Inflammatory macrophage (primary cell): ENCODE measurements around the gene PGS1.

Source experiments
- DNase-seq, 2 donors: peaks; one replicate each; pipeline ENCODE4 v3.0.0-alpha.2; 2020 to 2022

Gene PGS1

DNA sequence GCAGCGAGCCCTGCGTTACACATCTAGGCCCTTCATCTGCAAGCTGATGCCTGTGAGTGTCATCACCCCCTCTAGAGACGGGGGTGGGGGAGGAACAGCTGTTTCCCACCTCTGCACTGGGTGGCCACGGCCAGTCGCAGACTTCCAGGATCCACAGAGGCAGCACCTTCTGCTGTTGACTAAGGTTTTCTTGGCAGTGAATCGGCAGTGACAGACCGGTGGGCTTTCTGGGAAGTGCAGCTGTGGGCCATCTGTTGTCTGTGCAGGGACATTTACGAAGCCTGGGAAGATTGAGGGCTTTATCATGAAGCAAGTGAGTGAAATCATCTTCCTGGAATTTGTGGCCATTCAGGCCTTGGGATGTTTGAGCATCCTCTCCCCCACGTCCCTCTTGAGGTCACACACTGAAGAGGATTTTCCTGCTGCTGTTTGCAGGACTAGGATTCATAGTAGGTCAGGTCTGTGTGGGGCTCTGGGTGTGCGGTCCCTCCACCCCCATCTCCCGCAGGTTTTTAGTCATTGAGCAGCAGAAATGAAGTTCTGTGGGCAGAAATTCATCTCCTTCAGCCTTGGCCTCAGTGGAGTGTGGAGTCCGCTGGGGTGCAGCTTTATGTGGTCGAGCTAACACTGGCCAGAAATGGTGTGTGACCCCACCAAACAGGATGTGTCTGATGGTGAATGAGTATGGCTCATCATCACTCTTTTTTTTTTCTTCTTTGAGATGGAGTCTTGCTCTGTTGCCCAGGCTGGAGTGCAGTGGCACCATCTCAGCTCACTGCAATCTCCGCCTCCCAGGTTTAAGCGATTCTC lies 12.0 kb downstream of the PGS1 start:
- DNase-seq: peak in 1 of 2 donors; percentile 55

DNA sequence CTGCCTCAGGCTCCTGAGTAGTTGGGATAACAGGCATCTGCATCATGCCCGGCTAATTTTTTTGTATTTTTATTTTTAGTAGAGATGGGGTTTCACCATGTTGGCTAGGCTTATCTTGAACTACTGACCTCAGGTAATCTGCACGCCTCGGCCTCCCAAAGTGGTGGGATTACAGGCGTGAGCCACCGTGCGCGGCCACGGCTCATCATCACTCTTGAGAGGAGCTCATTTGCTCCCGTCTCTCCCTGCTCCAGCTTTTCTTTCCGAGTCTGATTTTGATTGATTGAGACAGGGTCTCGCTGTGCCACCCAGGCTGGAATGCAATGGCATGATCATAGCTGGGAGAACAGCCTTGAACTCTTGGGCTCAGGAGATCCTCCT lies 12.6 kb downstream of the PGS1 start:
- no peak for DNase-seq

GRCh38 chr17:78391843-78392242 lies 13.4 kb downstream of the PGS1 start:
- DNase-seq: no peak

- DNase-seq: no peak
These were observed 13.8 kb downstream of the PGS1 start for GRCh38 chr17:78392295-78392694.

DNA sequence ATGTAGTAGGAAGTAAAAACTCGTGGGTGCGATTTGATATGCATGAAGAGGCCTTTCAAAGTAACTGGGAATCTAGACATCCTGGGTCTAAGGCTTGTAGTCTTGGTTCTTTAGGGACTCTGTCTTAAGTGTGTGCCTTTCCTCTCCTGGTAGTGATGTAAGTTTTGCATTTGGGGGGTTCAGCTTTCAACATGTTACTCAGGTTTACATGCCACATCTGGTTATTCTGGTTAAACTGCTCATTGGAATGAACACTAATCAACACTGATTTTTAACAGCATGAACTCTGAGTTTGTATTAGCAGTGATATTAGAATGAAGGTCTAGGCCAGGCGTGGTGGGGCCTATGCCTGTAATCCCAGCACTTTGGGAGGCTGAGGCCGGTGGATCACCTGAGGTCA lies 15.1 kb downstream of the PGS1 start:
- no peak for DNase-seq

- no peak for DNase-seq
These were observed 15.8 kb downstream of the PGS1 start for GRCh38 chr17:78394209-78394608.

DNA sequence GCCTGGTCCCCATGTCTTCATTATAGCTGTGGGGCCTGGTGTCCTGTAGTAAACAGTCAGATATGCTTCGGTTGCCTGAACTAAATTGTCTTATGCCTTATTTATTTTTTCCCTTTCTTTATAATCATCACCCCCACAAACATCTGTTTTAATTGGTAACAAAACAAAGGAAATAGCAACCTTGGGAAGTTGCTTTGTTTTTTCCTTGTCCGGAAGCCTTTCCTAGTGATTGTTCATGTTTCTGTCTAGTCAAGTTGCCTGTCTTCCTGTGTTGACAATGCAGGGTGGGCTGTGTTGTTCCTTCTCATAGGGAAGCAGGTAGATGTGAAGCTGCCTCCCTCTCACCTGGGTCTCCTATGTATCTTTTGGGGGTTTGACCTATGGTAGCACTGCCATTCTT lies 16.7 kb downstream of the PGS1 start:
- no peak for DNase-seq

DNA sequence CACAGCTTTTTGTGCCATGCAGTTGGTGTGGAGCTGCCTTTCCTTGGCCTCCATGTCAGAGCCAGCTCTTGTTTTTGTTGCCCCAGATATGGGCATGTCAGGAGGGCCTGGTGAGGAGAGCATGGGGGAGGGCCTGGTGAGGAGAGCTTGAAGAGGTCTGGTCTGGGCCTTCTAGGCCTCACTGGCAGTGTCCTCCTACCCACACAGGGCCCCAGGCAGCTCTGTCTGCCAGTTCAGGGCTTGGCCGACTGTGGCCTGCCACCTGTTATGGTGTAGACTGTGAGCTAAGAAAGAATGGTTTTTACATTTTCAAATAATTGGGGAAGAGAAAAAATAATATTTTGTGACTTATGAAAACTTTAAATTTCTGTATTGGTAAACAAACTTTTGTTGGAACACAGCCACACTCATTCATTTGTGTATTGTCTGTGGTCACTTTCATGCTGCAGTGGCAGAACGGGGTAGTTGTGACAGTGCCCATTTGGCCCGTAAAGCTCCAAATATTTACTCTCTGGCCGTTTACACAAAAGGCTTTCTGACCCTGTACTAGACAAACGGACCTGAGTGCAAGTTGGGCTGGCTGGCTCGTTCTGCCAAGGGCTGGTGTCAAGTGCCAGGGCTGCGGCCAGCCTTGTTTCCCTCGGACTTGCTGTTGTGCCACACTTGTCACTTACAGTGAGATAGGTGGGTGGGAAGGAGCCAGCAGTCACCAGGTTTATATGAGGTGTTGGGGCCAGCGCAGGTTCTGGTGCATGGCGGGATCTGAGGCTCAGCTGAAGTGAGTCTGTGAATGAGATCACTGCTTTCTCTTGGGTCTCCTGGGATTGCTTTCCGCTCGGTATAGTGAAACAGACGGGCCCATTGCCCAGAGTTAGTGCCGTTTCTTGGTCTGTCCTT lies 18.2 kb downstream of the PGS1 start:
- DNase-seq: no peak

- no peak for DNase-seq
These were observed 19.2 kb downstream of the PGS1 start for GRCh38 chr17:78397681-78398101.

DNA sequence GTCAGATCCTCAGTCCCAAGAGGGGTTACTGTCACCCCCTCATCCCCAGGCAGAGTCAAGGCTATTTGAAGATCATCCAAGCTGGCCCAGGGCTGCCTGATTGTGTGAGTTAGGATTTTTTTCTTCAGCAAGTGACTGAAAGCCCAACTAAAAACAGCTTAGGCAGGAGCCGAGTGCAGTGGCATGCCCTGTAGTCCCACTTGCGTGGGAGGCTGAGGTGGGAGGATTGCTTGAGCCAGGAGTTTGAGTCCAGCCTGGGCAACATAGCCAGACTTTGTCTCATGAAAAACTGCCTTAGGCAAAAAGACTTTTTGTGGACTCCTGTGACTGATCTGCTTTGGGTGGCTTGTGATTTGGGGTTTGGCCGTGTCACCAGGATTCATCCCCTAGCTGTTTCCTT lies 19.9 kb downstream of the PGS1 start:
- peak in 1 of 2 donors; percentile 48 for DNase-seq

GRCh38 chr17:78399028-78399692 lies 20.7 kb downstream of the PGS1 start:
- no peak for DNase-seq

DNA sequence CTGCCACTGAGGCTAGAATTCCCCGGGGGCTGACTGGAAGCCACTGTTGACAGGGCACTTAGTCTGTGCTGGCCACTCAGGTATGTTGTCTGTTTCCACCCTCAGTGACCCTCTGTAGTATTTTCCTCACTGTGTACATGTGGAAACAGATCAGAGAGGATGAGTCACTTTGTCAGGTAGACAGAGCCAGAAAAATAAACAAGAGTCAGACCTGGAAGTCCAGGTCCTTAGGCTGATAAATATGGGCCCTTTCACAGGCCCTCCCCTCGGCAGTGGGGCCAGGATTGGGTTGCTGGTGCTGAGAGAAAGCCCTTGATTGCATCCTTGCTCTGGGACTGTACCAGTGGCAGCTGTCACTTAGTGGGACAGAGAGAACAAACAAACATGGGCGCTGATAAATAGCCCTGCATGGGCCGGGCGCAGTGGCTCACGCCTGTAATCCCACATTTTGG lies 21.3 kb downstream of the PGS1 start:
- no peak for DNase-seq

- peak in 1 of 2 donors; percentile 49 for DNase-seq
These were observed 22.3 kb downstream of the PGS1 start for GRCh38 chr17:78400581-78401240.

DNA sequence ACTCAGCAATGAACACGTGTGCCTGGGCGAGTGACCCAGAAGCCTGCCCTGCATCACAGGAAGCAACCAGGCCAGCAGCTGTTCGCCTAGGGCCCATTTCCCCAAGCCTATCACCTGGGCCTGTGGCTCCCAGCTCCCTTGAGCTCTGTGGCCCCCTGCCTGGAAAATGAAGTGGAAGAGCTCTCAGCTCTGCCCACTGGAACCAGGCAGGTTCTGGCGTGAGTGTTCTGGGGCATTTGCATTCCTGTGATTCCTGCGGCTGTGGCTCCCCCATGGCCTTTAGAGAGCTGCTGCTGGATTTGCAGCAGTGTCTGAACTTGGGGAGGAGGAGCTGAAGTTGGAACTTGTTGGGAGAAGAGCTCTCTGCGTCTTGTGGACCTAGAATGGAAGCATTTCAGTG lies 22.8 kb downstream of the PGS1 start:
- DNase-seq: no peak

DNA sequence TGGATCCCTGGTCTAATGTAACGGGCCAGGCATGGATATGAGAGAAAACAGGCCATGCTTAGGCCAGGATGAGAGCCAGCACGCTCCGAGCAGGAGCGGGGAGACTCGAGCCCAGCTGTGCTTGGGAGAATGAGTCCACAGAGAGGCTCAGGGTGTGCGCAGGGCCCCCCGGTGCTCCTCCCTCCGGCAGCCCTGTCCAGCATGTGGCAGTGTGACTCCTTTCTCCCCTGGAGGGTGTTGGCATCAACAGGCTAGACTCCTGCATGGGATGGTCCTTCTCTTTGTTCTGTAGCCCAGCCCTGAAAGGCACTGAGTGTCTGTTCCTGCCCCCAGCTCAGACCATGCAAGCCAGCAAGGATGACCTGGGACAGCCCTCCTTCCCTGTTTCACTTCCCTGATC lies 23.4 kb downstream of the PGS1 start:
- DNase-seq: no peak

- DNase-seq: no peak
These were observed 25.4 kb downstream of the PGS1 start for GRCh38 chr17:78403822-78404221.

- no peak for DNase-seq
These were observed 27.9 kb downstream of the PGS1 start for GRCh38 chr17:78406396-78406795.

- no peak for DNase-seq
These were observed 28.5 kb downstream of the PGS1 start for GRCh38 chr17:78406920-78407319.

GRCh38 chr17:78407387-78408000 lies 29.0 kb downstream of the PGS1 start:
- DNase-seq: peak; percentile 59 to 84

DNA sequence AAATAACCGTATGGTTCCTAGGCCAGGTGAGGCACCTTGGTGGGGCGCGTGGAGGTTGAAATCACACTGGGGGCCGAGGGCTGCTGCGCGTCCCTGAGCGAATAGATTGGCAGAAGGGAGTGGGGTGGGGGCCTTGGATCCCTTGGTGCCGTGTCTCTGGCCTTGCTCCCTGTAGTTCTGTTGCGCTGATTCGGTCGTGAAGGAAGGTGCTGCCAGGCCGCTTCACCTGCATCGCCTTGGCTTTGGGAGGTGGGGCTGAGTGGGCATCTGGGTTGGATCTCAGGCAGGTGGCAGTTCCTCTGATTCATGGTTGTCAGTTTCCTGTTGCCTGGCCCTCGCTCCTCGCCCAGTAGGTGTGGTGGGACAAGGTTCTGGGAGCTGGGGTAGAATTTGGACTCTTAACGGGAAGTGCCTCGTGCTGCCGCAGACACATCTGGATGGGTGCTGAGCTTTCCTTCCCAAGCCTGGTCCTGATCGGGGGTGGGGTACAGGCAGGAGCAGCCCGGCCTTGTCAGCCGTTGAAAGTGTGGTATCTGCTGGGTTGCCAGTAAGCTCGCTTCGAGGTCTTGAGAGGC lies 30.1 kb downstream of the PGS1 start:
- no peak for DNase-seq

DNA sequence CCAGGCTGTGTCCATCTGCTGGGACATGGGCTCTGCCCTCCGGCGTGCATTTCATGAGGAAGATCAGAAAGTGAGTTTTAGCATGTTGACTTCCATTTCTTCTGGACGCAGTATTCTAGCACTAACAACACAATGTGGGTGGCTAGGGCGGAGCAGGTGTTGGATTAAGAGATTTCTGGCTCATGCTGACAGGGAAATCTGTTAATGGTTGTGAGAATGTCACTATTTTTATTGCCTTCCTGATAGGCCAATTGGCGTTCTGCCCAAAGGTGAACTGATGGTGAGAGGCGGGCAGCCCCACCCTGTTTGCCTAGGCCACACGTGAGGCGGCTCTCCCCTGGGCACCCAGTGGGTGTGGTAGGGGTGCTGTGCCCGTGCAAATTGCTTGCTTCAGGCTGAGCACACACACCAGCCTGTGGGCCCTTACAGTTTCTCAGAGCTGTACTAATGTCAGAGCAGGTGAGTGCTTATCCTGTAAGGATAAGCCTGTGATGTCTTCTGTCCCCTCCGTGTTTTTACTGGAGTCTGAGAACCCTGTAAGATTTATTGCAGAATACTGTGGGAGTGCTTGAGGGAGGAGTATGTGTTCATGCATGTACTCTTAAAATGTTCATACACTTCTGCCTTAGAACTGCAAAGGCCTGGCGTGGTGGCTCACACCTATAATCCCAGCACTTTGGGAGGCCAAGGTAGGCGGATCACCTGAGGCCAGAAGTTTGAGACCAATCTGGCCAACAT lies 30.9 kb downstream of the PGS1 start:
- DNase-seq: no peak
